ENCODE results near the gene DIS3L2. TPM values are rescaled to one million over a fixed set of nuclear protein-coding genes. Genes with fewer than 3 reads are reported as not detected.
A peak's percentile ranks its signal among the peaks of the same experiment; 100 is the strongest.

Gene DIS3L2
- 77.2 TPM for total RNA-seq

GRCh38 chr2:231961349-231962166 is at the start of gene DIS3L2:
TSS of gene DIS3L2 (plus strand) at chr2:231961713. CDS start at chr2:232014928, 53,215 bp downstream.
- DNase-seq (ENCODE audit: low spot score): peak; percentile 82

- no peak for DNase-seq (ENCODE audit: low spot score)
Measured at GRCh38 chr2:231914077-231914690, 47.3 kb upstream of the DIS3L2 start.

GRCh38 chr2:231917280-231918066 is 44.0 kb upstream of the DIS3L2 start:
- DNase-seq (ENCODE audit: low spot score): no peak

GRCh38 chr2:231918501-231919330 is 42.8 kb upstream of the DIS3L2 start:
- no peak for DNase-seq (ENCODE audit: low spot score)

GRCh38 chr2:231919341-231920035 is 42.0 kb upstream of the DIS3L2 start:
- no peak for DNase-seq (ENCODE audit: low spot score)

GRCh38 chr2:231920366-231920765 is 41.1 kb upstream of the DIS3L2 start:
- DNase-seq (ENCODE audit: low spot score): no peak

- no peak for DNase-seq (ENCODE audit: low spot score)
Measured at GRCh38 chr2:231920795-231921194, 40.7 kb upstream of the DIS3L2 start.

- DNase-seq (ENCODE audit: low spot score): no peak
Measured at GRCh38 chr2:231922311-231923009, 39.1 kb upstream of the DIS3L2 start.

- DNase-seq (ENCODE audit: low spot score): no peak
Measured at GRCh38 chr2:231923010-231923344, 38.5 kb upstream of the DIS3L2 start.

GRCh38 chr2:231923951-231924888 is 37.3 kb upstream of the DIS3L2 start:
- DNase-seq (ENCODE audit: low spot score): no peak

- DNase-seq (ENCODE audit: low spot score): no peak
Measured at GRCh38 chr2:231924889-231925275, 36.6 kb upstream of the DIS3L2 start.

- DNase-seq (ENCODE audit: low spot score): peak; percentile 83
Measured at GRCh38 chr2:231925303-231926179, 36.0 kb upstream of the DIS3L2 start.

- DNase-seq (ENCODE audit: low spot score): no peak
Measured at GRCh38 chr2:231926180-231926741, 35.3 kb upstream of the DIS3L2 start, which contains the start of gene NPPC. TSS of gene NPPC (minus strand) at chr2:231926396. CDS start at chr2:231926249, 147 bp downstream.

- peak; percentile 55 for DNase-seq (ENCODE audit: low spot score)
Measured at GRCh38 chr2:231926761-231927565, 34.5 kb upstream of the DIS3L2 start.

GRCh38 chr2:231927566-231927890 is 34.0 kb upstream of the DIS3L2 start:
- peak; percentile 26 for DNase-seq (ENCODE audit: low spot score)

GRCh38 chr2:231928481-231928880 is 33.0 kb upstream of the DIS3L2 start:
- DNase-seq (ENCODE audit: low spot score): peak; percentile 34
